NCI-H1436 (cell line): ENCODE data around the gene AURKA.

ENCODE experiments used
- DNase-seq: peaks from one replicate; lab custom pipeline; 2025; lab: John Stamatoyannopoulos, UW

The AURKA gene

GRCh38 chr20:56392132-56392880 lies at the start of gene AURKA, which contains the start of gene CSTF1:
Gene AURKA, minus strand, starts transcription at chr20:56392215. Its CDS starts 4,018 bp downstream, at chr20:56388197.
Gene CSTF1, plus strand, starts transcription at chr20:56392645. Its CDS starts 2,908 bp downstream, at chr20:56395553.
- DNase-seq, result peak; percentile 97

GRCh38 chr20:56440346-56441007 lies 48.5 kb upstream of the AURKA start:
- no peak for DNase-seq

- DNase-seq, result no peak
Measured at GRCh38 chr20:56439771-56440291, 47.8 kb upstream of the AURKA start.

GRCh38 chr20:56438284-56438683 lies 46.3 kb upstream of the AURKA start:
- no peak for DNase-seq

- DNase-seq, result no peak
Measured at GRCh38 chr20:56437196-56437960, 45.4 kb upstream of the AURKA start.

GRCh38 chr20:56433880-56434255 lies 41.9 kb upstream of the AURKA start:
- DNase-seq, result no peak

GRCh38 chr20:56433221-56433879 lies 41.3 kb upstream of the AURKA start:
- DNase-seq, result no peak

GRCh38 chr20:56431471-56431870 lies 39.5 kb upstream of the AURKA start:
- DNase-seq, result no peak

- DNase-seq, result no peak
Measured at GRCh38 chr20:56430957-56431356, 38.9 kb upstream of the AURKA start.

GRCh38 chr20:56430461-56430860 lies 38.4 kb upstream of the AURKA start:
- no peak for DNase-seq

- no peak for DNase-seq
Measured at GRCh38 chr20:56429941-56430340, 37.9 kb upstream of the AURKA start.

- no peak for DNase-seq
Measured at GRCh38 chr20:56429502-56429901, 37.5 kb upstream of the AURKA start.

GRCh38 chr20:56428881-56429280 lies 36.9 kb upstream of the AURKA start:
- DNase-seq, result no peak

- DNase-seq, result no peak
Measured at GRCh38 chr20:56428410-56428809, 36.4 kb upstream of the AURKA start.

- no peak for DNase-seq
Measured at GRCh38 chr20:56427797-56428196, 35.8 kb upstream of the AURKA start.

- no peak for DNase-seq
Measured at GRCh38 chr20:56426926-56427325, 34.9 kb upstream of the AURKA start.

GRCh38 chr20:56426026-56426425 lies 34.0 kb upstream of the AURKA start:
- no peak for DNase-seq

GRCh38 chr20:56424931-56425330 lies 32.9 kb upstream of the AURKA start:
- DNase-seq, result no peak

- DNase-seq, result no peak
Measured at GRCh38 chr20:56423886-56424285, 31.9 kb upstream of the AURKA start.

- no peak for DNase-seq
Measured at GRCh38 chr20:56423211-56423610, 31.2 kb upstream of the AURKA start.

- DNase-seq, result no peak
Measured at GRCh38 chr20:56422824-56423189, 30.8 kb upstream of the AURKA start.
